HG03342 (cell line): ENCODE measurements around the gene BRPF1.

Source experiments
- ATAC-seq: cut with Tn5 transposase; IDR thresholded peaks from one replicate; pipeline ENCODE4 v1.9.1; 2021; ENCODE audit warnings: mild to moderate bottlenecking, moderate library complexity; ENCODE audit not compliant: unreplicated experiment

BRPF1 gene

DNA sequence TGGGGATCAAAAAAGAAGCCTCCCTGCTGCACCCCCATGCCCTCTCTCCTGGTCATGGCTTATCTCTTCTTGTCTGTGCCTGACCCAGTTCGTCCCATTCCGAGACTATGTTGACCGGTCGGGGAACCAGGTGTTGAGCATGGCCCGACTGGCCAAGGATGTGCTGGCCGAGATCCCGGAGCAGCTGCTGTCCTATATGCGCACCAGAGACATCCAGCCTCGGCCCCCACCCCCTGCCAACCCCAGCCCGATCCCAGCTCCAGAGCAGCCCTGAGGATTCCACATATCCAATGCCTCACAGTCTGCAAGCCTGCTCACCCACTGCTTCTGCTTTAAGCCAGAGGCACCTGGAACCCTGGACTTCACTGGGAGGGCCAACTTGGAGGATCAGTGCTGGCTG, 2.1 kb upstream of the BRPF1 start:
- ATAC-seq: no peak

DNA sequence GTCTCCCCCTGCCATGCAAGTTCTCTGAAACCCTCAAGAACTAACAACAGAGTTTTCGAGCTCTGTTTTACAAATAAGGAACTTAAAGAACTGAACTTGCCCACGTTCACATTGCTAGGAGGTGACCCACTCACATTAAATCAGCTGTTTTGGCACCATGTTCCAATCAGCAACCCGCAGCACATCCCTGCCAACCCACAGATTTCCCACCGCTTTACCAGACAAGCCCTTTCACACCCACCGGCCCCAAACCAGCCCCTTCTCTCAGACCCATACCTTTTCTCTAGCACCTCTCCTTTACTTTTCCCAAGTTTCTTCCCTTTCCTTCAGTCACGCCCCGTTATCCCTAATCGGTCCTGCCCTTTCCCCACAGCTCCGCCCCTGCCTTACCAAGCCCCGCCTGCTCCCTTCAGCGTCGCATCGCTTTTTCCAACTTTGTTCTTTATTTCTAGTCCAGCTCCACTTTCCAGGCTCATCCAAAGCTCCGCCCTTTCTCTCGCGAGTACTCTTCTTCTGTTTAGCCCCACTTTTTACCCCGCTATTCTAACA, 804 bp upstream of the BRPF1 start:
- ATAC-seq: peak; percentile 37

DNA sequence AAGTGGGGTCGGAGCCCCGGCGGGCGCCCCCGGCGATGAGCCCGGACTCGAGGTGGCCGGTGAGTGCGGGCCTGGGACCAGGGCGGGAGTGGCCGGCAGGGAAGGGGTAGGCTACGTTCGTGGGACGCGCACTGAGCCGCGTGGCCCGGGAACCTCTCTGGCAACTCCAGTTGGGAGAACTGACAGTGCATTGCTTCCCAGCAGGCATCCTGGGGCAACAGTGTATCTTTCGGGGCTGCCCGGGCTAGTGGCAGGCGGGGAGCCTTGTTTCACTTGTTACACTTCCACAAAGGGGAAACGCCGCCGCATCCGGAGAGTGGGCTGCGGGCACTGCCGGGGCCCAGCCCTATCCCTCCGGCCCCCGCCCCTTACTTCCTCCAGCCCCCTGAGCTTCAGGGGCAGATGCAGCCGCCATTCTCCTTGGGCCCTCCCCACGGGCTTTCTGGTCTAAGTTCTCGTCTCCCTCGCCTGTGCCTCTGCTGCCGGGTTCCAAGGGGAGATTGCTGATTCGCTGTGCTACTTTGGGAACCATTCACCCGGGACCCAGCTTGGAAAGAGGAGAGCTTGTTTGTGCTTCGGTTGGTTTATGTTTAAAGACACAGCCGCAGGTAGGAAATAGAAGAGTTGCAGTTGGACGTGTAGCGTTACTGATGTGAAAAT, 675 bp downstream of the BRPF1 start:
- peak; percentile 3 for ATAC-seq

DNA sequence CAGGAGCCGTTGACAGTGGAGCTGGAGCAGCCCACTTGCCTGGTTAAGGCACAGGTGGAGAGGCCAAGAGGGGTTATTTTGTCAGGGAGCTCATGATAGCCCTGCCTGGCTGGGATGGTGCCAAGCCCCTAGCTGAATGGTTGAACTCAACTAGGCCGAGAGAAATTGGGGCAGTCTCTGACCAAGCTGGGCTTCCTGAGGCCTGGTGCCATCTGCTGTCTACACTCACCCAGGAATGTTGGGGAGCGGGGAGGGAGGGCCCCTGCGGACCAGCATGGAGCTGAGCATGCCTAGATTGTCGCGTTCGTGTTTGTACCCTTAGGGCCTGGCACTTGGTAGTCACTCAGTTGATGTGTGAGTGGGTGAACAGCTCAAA, 1.2 kb downstream of the BRPF1 start:
- ATAC-seq: no peak

DNA sequence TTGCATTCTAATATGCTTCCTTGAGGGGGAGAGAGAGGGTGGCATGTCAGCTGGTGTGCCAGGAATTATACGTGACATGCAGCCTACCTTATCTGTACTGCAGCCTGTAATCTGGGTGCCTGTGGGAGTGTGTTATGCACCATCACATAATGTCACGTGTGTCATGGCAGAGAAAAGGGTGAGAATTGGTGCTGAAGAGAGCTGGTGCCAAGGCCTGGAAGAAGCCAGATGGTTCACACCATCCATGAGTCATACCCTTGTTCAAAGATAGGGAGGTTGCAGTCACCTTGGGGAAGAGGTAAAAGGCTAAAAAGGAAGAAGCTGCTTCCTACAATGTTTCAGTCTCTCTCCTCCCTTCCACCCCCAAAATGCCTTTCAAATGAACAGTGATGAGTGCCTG, 5.3 kb downstream of the BRPF1 start:
- ATAC-seq: no peak

DNA sequence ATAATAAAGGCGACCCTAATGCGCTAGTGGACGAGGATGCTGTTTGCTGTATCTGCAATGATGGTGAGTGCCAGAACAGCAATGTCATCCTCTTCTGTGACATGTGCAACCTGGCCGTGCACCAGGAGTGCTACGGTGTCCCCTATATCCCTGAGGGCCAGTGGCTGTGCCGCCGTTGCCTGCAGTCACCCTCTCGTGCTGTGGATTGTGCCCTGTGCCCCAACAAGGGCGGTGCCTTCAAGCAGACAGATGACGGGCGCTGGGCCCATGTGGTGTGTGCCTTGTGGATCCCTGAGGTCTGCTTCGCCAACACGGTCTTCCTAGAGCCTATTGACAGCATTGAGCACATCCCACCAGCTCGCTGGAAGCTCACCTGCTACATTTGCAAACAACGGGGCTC, 7.6 kb downstream of the BRPF1 start:
- no peak for ATAC-seq

DNA sequence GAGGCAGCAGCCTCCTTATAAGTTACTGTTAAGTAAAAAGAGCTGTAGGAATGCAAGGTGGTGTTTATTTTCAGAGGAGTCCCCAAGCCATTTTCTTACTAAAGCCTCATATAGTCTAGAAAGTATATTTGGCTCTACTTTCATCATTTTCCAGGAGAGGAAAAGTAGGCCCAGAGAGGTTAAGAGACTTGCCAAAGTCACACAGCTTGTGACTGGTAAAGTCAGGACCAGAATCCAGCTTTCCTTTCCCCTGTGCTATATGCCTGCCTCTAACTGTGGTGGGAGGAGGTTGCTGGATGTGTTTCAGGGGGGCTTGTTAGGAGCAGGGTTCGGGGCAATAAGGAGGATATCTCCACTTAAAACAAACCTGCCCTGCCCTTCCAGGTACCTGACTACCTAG, 11.0 kb downstream of the BRPF1 start:
- no peak for ATAC-seq

DNA sequence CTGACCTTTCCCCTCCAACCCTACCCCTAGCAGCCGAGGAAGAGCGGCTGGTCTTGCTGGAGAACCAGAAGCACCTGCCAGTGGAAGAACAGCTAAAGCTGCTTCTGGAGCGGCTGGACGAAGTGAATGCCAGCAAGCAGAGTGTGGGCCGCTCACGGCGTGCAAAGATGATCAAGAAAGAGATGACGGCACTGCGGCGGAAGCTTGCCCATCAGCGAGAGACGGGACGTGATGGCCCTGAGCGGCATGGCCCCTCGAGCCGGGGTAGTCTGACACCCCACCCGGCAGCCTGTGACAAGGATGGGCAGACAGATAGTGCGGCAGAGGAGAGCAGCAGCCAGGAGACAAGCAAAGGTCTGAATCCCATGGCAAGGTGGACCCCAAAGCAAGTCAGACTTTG, 12.0 kb downstream of the BRPF1 start:
- no peak for ATAC-seq

DNA sequence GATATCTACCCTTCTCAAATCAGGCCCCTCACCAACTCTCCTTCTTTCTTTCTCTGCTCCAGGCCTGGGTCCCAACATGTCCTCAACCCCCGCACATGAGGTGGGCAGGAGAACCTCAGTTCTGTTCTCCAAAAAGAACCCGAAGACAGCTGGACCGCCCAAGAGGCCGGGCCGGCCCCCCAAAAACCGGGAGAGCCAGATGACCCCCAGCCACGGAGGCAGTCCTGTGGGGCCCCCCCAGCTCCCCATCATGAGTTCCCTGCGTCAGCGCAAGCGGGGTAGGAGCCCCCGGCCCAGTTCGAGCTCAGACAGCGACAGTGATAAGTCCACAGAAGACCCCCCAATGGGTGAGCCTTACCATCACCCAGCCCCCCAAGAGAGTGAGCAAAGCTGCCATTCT, 12.6 kb downstream of the BRPF1 start:
- ATAC-seq: no peak

DNA sequence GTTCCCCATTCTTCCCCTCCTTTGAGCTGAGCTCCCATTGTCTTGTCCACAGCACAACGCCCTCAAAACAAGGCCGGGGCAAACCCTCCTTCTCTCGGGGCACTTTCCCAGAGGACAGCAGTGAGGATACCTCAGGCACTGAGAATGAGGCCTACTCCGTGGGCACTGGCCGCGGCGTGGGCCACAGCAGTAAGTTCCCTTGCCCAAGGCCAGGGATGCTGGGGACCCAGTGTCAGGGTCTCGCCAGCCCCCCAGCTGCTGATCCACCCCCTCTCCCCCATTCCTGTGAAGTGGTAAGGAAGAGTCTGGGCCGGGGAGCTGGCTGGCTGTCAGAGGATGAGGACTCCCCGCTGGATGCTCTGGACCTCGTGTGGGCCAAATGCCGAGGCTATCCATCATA, 14.0 kb downstream of the BRPF1 start:
- no peak for ATAC-seq

DNA sequence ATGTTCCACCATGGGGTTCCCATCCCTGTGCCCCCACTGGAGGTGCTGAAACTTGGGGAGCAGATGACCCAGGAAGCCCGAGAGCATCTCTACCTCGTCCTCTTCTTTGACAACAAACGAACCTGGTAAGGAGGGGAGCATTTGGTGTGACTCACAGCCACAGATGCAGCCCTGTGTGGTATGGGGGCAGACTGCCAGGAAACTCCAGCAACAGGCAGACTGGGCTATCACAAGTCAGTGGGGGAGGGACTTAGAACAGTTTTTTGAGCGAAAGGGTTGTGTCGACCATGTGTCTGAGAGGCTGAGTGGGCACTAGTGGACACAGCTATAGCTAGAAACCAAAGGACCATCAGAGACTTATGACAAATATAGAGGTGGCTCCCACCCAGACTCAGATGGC, 14.8 kb downstream of the BRPF1 start:
- no peak for ATAC-seq

DNA sequence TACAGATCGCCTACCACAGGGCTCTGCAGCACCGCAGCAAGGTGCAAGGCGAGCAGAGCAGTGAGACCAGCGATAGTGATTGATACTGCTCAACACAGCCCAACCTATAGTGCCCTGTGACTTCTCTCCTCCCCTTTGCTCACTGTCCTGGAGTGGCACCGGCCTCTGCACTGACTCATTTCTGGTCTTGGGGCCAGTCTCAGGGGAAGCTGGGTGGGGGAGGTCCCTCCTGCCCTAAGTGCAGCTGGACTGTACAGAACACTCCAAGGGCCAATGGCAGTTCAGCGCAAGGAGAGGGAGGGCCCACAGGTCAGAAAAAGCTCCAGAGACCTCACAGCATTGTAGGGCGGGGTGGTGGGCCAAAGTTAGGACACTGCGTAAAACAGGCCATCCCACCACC, 15.7 kb downstream of the BRPF1 start:
- no peak for ATAC-seq

DNA sequence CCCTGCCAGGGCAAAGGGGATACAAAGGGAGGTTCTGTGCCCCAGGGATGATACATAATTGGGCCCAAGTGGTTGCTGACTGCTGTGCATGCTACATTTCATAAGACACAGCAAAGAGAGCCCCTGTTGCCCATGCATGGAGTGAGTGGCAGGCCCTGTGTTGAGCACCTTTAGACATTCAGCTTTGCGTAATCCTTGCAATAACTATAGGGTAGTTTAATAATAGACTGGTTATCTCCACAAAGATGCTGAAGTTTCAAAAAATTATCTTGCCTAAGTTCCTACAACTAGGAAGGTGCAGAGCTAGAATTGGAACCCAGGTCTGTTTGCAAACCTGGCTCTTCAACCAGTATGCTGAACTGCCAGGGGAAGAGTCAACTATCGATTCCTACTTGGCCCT, 16.5 kb downstream of the BRPF1 start:
- no peak for ATAC-seq

DNA sequence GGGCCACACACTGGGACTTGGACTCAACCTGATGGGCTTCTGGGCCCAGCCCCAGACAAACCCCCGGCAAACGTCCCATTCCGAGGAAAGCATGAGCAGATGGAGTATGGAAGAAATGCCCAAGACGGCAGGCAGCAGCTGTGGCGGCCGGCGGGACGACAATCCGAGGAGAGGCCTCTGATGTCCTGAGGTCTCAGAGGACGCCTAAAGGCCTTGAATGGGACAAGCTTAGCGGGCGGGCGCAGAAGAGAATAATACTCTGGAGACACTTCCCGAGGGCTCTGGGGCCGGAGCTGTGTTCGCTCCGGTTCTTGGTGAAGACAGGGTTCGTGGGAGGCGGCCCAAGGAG, 17.7 kb downstream of the BRPF1 start:
- ATAC-seq: no peak

DNA sequence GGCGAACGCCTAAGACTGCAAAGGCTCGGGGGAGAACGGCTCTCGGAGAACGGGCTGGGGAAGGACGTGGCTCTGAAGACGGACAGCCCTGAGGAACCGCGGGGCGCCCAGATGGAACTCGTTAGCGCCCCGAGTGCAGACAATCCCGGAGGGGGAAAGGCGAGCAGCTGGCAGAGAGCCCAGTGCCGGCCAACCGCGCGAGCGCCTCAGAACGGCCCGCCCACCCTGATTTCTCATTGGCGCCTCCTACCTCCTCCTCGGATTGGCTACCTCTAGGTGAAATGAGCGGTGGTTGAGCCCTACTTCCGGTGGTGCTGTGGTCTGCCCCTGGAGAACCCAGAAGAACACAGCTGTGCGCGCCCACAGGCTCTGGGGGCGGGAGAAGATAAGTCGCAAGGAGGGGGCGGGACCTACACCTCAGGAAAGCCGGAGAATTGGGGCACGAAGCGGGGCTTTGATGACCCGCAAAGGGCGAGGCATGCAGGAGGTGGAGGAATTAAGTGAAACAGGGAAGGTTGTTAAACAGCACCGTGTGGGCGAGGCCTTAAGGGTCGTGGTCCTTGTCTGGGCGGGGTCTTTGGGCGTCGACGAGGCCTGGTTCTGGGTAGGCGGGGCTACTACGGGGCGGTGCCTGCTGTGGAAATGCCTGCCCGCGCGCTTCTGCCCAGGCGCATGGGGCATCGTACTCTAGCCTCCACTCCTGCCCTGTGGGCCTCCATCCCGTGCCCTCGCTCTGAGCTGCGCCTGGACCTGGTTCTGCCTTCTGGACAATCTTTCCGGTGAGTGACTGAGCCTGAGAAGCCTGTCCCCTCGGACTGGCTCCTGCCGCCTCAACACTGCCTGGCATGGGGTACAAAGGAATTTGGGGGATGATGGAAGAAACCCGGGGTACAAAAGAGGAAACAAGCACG, 18.4 kb downstream of the BRPF1 start, which contains the start of gene OGG1:
Gene OGG1, plus strand, starts transcription at position 308 of the 911 bp plus-strand sequence. Its CDS starts 335 bp downstream, at position 643.
- peak; percentile 91 for ATAC-seq

DNA sequence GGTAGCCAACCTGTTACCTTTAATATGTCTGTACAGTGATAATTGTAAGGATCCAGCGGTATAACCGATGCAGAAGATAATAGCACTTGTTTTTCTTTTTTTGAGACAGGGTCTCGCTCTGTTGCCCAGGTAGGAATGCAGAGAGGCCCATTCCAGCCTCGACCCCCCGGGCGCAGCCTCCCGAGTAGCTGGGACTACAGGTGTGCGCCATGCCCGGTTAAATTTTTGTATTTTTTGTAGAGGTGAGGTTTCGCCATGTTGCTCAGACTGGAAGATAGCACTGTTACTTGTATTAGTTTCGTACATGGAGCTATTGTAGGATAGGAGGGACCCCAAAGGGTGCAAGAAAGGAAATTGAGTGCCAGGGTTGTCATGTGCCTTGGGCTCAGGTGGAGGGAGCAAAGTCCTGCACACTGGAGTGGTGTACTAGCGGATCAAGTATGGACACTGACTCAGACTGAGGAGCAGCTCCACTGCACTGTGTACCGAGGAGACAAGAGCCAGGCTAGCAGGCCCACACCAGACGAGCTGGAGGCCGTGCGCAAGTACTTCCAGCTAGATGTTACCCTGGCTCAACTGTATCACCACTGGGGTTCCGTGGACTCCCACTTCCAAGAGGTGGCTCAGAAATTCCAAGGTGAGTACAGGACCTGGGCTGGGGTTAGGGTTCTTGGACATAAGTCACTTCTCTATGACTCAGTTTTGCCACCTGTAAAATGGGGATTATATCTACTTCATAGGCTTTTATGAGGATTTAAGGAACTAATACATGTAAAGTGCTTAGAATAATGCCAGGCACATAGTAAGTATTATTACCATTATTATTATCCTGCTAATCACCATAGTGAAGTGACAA, 19.2 kb downstream of the BRPF1 start:
- ATAC-seq: no peak

DNA sequence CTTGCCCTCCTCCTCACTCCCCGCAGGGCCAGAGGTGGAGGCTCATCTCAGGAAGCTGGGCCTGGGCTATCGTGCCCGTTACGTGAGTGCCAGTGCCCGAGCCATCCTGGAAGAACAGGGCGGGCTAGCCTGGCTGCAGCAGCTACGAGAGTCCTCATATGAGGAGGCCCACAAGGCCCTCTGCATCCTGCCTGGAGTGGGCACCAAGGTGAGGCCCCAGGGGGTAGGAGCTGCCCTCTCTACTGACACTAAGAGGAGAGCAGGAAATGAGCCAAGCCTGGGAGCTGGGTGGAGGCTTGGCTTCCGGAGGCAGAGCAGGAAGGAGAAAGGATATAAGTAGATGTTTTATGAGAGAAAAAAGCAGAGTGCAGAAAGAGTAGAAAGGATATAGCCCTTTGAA, 23.1 kb downstream of the BRPF1 start:
- ATAC-seq: no peak

DNA sequence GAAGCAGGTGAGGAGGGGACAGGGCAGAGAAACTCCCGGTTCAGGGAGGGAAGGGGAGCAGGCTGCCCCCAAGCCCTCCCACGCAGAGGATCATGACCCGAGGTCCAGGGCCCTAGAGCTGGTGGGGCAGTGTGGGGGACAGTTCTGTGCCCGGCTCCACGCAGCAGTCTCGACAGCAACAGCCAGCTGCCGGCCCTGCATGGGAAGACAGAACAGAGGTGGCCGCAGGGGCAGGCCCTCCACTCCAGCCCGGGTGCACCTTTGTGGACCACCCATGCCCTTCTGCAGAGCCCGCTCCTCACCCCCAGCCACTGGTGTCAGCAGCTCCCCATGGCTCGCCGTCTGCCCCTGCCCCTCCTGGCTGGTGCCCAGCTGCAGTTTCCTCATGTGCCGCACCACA, 25.9 kb downstream of the BRPF1 start:
- ATAC-seq: no peak

DNA sequence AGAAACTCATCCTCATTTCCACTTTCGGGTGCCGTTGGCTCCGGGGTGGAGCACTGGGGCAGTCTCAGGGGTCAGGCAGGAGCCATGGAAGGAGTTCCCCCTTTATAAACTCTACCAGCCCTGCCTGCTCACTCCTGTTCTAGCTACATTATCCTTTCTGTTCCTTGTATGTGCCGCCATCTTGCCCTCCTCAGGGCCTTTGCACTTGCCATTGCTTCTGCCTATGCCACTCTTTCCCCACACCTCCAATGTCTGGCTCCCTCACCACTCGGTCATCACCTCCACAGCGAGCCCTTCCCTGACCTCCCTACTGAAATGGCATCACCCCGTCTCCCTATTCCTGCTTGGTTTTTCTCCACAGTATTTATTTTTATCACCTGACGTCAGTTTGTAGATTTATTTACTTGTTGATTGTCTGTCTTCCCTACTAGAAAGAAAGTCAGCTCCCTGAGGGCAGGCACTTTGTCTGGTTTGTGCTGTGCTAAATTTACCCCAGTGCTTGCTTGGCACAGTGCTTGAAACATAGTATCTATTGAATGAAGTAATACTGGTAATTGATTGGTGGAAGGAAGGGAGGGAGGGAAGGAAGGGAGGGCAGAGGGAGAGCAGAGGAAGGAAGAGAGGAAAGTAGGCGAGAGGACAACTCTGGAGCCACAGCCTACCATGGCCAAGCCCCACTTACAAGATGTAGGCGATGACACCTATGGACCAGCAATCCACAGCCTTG, 29.4 kb downstream of the BRPF1 start:
- ATAC-seq: no peak

DNA sequence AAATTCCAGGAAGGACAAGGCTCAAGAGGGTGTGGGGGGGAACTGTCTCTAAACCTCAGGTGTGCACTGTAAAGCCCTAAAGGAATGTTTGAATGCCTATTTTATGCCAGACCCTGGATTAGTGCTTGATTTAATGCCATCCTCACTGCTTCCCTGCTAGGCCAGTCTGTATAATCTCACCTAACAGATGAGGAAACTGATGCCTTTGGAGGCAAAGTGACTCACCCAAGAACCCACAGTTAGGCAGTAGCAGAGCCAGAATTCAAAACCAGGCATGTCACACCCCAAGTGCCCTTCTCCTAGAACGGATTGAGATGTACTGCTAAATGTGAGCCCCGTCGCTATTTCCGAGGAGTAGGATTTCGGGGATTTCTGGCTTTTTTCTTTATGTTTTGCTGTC, 30.4 kb downstream of the BRPF1 start:
- no peak for ATAC-seq

DNA sequence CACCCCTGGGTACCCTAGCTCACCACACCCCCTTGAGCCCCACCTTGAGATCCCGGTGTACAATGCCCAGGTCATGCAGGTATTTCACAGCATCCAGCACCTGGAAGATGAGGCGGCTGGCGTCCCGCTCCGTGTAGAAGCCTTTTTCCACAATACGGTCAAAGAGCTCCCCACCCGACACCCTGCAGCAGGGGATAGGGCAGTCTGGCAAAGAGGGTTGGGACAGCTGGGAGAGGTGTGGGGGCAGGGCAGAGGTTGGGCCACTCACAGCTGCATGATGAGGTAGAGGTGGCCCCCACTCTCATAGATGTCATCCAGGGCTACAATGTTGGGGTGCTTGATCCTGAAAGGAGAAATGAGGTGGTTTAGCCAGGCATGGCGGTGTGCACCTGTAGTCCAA, 31.3 kb downstream of the BRPF1 start:
- ATAC-seq: no peak
